Brain microvascular endothelial cell (primary cell): ENCODE results near the gene UTS2B.
A peak's percentile ranks its signal among the peaks of the same experiment; 100 is the strongest.

Experiments used
- DNase-seq: peaks from one replicate; pipeline ENCODE4 v3.0.0-alpha.2; 2020
- H3K27ac ChIP-seq: fragments of 250-450 bp; sonication (Bioruptor Pico); 2 replicates; pipeline ENCODE4 v1.5.1; 2020; ENCODE audit warnings: mild to moderate bottlenecking, moderate library complexity
- H3K27me3 ChIP-seq: fragments of 250-450 bp; sonication (Bioruptor Pico); replicated peaks from 2 replicates; pipeline ENCODE4 v1.5.1; 2020; ENCODE audit warnings: mild to moderate bottlenecking
- H3K36me3 ChIP-seq: fragments of 250-450 bp; sonication (Bioruptor Pico); replicated peaks from 2 replicates; pipeline ENCODE4 v1.5.1; 2020; ENCODE audit warnings: mild to moderate bottlenecking
- H3K4me3 ChIP-seq: 2 replicates; pipeline ENCODE4 v1.5.1; 2011; ENCODE audit warnings: low read depth, mild to moderate bottlenecking, control low read depth, low read length, moderate library complexity
- in situ Hi-C: cut with HindIII; loops from 2 replicates; pipeline ENCODE4 v1.10.0; 2017; ENCODE audit warnings: low sequenced_read_pairs, low pct_ligation_motif_present
- TF ChIP-seq, protein P1 (sequence below): IDR thresholded peaks from 2 replicates; pipeline ENCODE4 v1.5.1; 2011; ENCODE audit warnings: low read depth, mild to moderate bottlenecking, moderate library complexity, low read length, control low read depth, inconsistent platforms; ENCODE audit errors: missing control alignments

UTS2B gene

DNA sequence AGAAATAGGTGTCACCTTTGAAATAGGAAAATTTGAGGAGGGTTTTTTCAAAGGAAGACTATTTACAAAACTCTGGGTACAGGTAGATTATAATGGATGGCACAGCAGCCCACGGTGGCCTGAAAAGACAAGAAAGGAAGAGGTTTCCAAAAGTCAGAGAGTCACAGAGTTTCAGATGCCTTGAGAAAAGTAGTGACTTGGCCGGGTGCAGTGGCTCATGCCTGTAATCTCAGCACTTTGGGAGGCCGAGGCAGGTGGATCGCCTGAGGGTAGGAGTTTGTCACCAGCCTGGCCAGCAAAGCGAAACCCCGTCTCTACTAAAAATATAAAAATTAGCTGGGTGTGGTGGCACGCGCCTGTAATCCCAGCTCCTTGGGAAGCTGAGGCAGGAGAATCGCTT is 96.1 kb downstream of the UTS2B start:
- no peaks in the 10 kb centered on the region for H3K36me3 ChIP-seq
- no peak overlapping the region for H3K27ac ChIP-seq
- no peak overlapping the region for H3K4me3 ChIP-seq
- no peak for DNase-seq
- H3K27me3 ChIP-seq: no peaks in the 10 kb centered on the region
- in situ Hi-C loops: no loop called here
- TF ChIP-seq, protein P1, sequence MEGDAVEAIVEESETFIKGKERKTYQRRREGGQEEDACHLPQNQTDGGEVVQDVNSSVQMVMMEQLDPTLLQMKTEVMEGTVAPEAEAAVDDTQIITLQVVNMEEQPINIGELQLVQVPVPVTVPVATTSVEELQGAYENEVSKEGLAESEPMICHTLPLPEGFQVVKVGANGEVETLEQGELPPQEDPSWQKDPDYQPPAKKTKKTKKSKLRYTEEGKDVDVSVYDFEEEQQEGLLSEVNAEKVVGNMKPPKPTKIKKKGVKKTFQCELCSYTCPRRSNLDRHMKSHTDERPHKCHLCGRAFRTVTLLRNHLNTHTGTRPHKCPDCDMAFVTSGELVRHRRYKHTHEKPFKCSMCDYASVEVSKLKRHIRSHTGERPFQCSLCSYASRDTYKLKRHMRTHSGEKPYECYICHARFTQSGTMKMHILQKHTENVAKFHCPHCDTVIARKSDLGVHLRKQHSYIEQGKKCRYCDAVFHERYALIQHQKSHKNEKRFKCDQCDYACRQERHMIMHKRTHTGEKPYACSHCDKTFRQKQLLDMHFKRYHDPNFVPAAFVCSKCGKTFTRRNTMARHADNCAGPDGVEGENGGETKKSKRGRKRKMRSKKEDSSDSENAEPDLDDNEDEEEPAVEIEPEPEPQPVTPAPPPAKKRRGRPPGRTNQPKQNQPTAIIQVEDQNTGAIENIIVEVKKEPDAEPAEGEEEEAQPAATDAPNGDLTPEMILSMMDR: no peak

DNA sequence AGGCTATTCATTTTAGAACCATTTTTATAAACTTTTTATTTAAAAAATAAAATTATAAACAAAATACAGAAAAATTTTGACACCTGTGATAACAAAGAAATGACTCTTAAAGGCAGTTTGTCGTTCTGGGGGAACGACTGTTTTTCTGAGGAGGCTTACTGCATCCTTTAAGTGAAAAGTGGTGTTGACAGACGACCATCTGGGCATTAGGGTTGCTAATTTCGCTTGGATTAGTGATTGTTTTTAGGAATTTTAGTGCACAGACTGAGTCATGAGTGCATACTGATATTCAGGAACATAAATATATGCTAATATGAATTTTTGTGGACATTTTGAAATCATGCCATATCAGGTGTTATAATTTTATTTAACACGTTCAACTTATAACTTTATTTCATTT is 102.8 kb downstream of the UTS2B start:
- in situ Hi-C loops: no loop called here
- H3K27ac ChIP-seq: no peak overlapping the region
- H3K4me3 ChIP-seq: no peak overlapping the region
- TF ChIP-seq, protein P1: no peak
- no peaks in the 10 kb centered on the region for H3K36me3 ChIP-seq
- no peak for DNase-seq
- H3K27me3 ChIP-seq: no peaks in the 10 kb centered on the region

DNA sequence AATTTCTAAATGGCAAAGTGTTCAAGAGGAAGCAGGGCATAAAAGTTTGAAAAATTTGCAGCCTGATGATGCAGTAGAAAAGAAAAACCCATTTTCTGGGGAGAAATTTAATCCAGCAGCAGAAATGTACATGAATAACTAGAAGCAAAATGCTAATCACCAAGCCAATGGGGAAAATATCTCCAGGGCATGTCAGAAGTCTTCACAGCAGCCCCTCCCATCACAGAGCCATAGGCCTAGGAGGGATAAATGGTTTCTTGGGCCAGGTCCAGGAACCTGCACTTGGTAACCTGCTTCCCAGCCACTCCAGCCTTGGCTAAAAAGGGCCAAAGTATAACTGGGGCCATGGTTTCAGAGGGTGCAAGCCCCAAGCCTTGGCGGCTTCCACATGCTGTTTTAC is 108.7 kb downstream of the UTS2B start:
- Histone ChIP-seq H3K27me3 (no peaks in the 10 kb centered on the region), H3K36me3 (no peaks in the 10 kb centered on the region), H3K4me3 (no peak overlapping the region), H3K27ac (no peak overlapping the region)
- in situ Hi-C loops: no loop called here
- DNase-seq: no peak
- TF ChIP-seq, protein P1: no peak

DNA sequence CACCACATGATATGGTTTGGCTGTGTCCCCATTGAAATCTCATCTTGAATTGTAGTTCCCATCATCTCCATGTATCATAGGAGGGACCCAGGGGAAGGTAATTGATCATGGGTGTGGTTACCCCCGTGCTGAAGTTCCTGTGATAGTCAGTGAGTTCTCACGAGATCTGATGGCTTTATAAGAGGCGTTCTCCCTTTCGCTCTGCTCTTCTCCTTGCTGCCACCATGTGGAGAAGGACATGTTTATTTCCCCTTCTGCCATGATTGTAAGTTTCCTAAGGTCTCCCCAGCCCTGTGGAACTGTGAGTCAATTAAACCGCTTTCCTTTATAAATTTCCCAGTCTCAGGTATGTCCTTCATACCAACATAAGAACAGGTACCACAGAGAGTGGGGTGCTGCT is 109.4 kb downstream of the UTS2B start:
- in situ Hi-C loops: no loop called here
- Histone ChIP-seq H3K27me3 (no peaks in the 10 kb centered on the region), H3K4me3 (no peak overlapping the region), H3K27ac (no peak overlapping the region), H3K36me3 (no peaks in the 10 kb centered on the region)
- TF ChIP-seq, protein P1: peak; percentile 36
- no peak for DNase-seq

DNA sequence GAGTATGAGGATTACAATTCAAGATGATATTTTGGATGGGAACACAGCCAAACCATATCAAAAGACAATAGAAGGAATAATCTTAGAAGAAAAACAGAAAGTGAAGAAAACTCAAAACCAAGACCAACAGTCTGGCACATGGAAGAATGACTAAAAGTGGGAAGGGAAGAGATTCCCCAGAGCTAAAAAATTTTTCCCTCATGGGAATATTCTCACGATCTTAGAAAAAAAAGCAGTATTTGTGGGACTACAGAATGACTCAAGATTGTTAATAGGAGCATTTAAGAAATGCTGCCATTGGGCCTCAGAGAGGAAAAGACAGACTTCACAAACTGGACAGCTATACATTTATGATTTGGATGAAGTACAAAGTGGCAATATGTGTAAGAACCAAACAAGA is 113.0 kb downstream of the UTS2B start:
- Histone ChIP-seq H3K27me3 (no peaks in the 10 kb centered on the region), H3K27ac (no peak overlapping the region), H3K4me3 (no peak overlapping the region), H3K36me3 (no peaks in the 10 kb centered on the region)
- no peak for DNase-seq
- in situ Hi-C loops: no loop called here
- TF ChIP-seq, protein P1: no peak
